ENCODE results near the gene USH2A. TPM values are rescaled to one million over a fixed set of nuclear protein-coding genes. Genes with fewer than 3 reads are reported as not detected.

The USH2A gene
- total and polyA plus RNA-seq, 5 donors from 2014 or later = not detected

DNA sequence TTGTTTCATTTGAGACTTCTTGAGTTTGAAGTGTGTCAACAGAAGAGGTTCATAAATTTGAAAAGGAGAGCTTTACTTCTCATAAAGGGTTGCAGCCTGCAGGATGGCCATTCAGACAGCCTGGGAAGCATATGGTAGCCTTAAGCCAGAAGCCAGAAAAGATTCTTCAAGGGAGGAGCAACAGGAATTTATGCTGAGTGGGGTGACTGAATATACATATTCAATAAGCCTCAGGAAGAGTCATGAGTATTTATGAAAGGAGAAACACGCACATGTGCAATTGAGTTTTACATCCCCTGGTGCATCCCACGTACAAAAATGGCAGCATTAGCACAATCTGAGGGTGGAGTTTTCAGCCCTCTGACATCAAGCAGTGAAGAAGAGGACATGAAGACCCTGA is 565.9 kb downstream of the USH2A start:
- DNase-seq (no peak), ATAC-seq (ENCODE audit: low read depth in 2 of 2) (no peak)
- H3K4me3 ChIP-seq (ENCODE audit: low read depth, low read length) = no peak overlapping the region
- H3K9me3 Mint-ChIP-seq = peaks cover 0 to 26% (median 13%) of the 10 kb centered on the region in 7 donors
- H3K4me1 Mint-ChIP-seq = no peaks in the 10 kb centered on the region
- H3K27me3 ChIP-seq (ENCODE audit: control insufficient read depth, insufficient read depth, low read length) = no peaks in the 10 kb centered on the region
- H3K36me3 Mint-ChIP-seq = no peaks in the 10 kb centered on the region
- no peaks in the 10 kb centered on the region for H3K9me3 ChIP-seq (ENCODE audit: control insufficient read depth in 2 of 2, low read length in 2 of 2)
- no peaks in the 10 kb centered on the region for H3K4me1 ChIP-seq (ENCODE audit: control insufficient read depth, insufficient read depth, low read length, poor library complexity, severe bottlenecking)
- H3K27ac ChIP-seq (ENCODE audit: insufficient read depth, low read length, poor library complexity, severe bottlenecking) = no peak overlapping the region
- H3K4me3 Mint-ChIP-seq = no peak overlapping the region
- no peaks in the 10 kb centered on the region for H3K27me3 Mint-ChIP-seq
- no peaks in the 10 kb centered on the region for H3K36me3 ChIP-seq (ENCODE audit: control insufficient read depth, insufficient read depth, low read length)
- H3K27ac Mint-ChIP-seq = no peak overlapping the region

DNA sequence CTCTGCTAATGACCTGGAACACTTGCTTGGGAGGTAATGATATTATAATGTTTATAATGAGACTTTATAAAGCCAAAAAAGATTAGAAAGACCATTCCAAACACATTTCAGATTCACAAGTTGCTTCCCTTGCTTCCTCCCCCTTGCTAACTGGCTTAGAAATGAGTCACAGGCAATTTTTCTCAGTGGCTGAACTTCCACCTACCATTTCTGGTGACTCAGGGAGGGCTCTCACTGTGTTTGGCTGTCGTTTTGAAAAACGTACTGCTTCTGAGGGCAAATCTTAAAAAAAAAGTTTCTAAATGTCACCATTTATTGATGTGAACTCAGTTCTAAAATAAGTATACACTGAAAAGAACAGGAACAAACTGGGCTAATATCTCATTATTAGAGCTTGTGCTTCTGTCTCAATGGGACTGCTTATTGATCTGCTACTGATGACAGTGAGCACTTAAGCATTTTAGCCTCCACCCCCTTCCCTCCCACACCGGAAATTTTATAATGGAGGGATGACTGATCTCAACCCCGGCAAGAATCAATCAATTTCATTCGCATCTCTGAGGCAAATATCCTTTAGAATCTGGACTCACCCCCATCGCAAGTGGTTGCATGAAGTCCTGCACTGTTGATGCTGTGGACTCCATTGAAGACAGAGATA is 577.9 kb downstream of the USH2A start:
- no peak overlapping the region for H3K27ac Mint-ChIP-seq
- Histone ChIP-seq H3K27me3 (ENCODE audit: control insufficient read depth, insufficient read depth, low read length) (no peaks in the 10 kb centered on the region), H3K27ac (ENCODE audit: insufficient read depth, low read length, poor library complexity, severe bottlenecking) (no peak overlapping the region), H3K9me3 (ENCODE audit: control insufficient read depth in 2 of 2, low read length in 2 of 2) (peaks cover 2 to 3% of the 10 kb centered on the region in 2 experiments), H3K36me3 (ENCODE audit: control insufficient read depth, insufficient read depth, low read length) (no peaks in the 10 kb centered on the region), H3K4me3 (ENCODE audit: low read depth, low read length) (no peak overlapping the region), H3K4me1 (ENCODE audit: control insufficient read depth, insufficient read depth, low read length, poor library complexity, severe bottlenecking) (no peaks in the 10 kb centered on the region)
- H3K27me3 Mint-ChIP-seq = no peaks in the 10 kb centered on the region
- DNase-seq (no peak), ATAC-seq (ENCODE audit: low read depth in 2 of 2) (no peak)
- H3K9me3 Mint-ChIP-seq = peaks cover 0 to 10% (median 6%) of the 10 kb centered on the region in 7 donors
- no peak overlapping the region for H3K4me3 Mint-ChIP-seq
- no peaks in the 10 kb centered on the region for H3K4me1 Mint-ChIP-seq
- no peaks in the 10 kb centered on the region for H3K36me3 Mint-ChIP-seq

DNA sequence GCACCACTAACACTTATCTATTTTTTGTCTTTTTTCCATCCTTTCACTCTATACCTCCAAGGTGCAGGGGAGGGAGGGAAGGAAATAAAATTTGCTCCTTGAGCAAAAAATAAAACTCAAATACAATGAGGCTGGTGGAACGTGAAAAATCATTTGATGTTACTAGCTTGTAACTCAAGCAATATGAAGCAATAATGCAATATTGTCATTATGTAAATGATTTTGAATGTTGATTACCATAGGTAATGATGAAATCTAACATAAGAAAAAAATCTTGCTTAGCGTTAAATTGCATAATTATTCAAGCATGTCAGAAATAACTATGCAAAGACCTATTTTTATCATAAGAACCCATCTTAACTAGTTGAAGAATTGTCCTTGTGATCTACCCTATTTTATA is 578.5 kb downstream of the USH2A start:
- Histone ChIP-seq H3K27ac (ENCODE audit: insufficient read depth, low read length, poor library complexity, severe bottlenecking) (no peak overlapping the region), H3K36me3 (ENCODE audit: control insufficient read depth, insufficient read depth, low read length) (no peaks in the 10 kb centered on the region), H3K27me3 (ENCODE audit: control insufficient read depth, insufficient read depth, low read length) (no peaks in the 10 kb centered on the region), H3K4me1 (ENCODE audit: control insufficient read depth, insufficient read depth, low read length, poor library complexity, severe bottlenecking) (no peaks in the 10 kb centered on the region), H3K9me3 (ENCODE audit: control insufficient read depth in 2 of 2, low read length in 2 of 2) (peaks cover 3 to 5% of the 10 kb centered on the region in 2 experiments), H3K4me3 (ENCODE audit: low read depth, low read length) (no peak overlapping the region)
- ATAC-seq (ENCODE audit: low read depth in 2 of 2) (no peak), DNase-seq (no peak)
- H3K36me3 Mint-ChIP-seq = no peaks in the 10 kb centered on the region
- H3K27me3 Mint-ChIP-seq = no peaks in the 10 kb centered on the region
- H3K4me3 Mint-ChIP-seq = no peak overlapping the region
- no peak overlapping the region for H3K27ac Mint-ChIP-seq
- H3K4me1 Mint-ChIP-seq = no peaks in the 10 kb centered on the region
- peaks cover 0 to 10% (median 6%) of the 10 kb centered on the region in 7 donors for H3K9me3 Mint-ChIP-seq

DNA sequence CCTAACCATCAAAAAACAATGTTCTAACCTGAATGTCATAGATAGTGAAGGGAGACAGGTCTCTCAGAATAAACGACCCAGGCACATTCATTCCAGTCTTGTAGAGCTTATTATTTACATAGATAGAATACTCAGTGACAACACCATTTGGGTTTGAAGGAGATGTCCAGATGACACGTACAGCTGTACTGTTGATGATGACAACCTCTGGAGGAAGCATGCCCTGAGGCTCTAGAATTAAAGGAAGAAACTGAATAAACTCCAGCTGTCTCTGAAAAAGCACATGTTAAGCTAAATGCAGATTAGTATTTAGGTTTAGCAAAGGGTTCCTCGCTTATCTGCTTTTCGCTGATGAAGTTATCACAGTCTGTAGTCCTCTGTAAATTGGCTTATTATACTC is 579.0 kb downstream of the USH2A start:
- Mint-ChIP-seq H3K27me3 (no peaks in the 10 kb centered on the region), H3K9me3 (peaks cover 0 to 10% (median 6%) of the 10 kb centered on the region in 7 donors), H3K27ac (no peak overlapping the region), H3K36me3 (no peaks in the 10 kb centered on the region), H3K4me1 (no peaks in the 10 kb centered on the region), H3K4me3 (no peak overlapping the region)
- ATAC-seq (ENCODE audit: low read depth in 2 of 2) = no peak
- Histone ChIP-seq H3K36me3 (ENCODE audit: control insufficient read depth, insufficient read depth, low read length) (no peaks in the 10 kb centered on the region), H3K9me3 (ENCODE audit: control insufficient read depth in 2 of 2, low read length in 2 of 2) (peaks cover 3 to 5% of the 10 kb centered on the region in 2 experiments), H3K4me1 (ENCODE audit: control insufficient read depth, insufficient read depth, low read length, poor library complexity, severe bottlenecking) (no peaks in the 10 kb centered on the region), H3K27me3 (ENCODE audit: control insufficient read depth, insufficient read depth, low read length) (no peaks in the 10 kb centered on the region), H3K4me3 (ENCODE audit: low read depth, low read length) (no peak overlapping the region), H3K27ac (ENCODE audit: insufficient read depth, low read length, poor library complexity, severe bottlenecking) (no peak overlapping the region)
- DNase-seq = no peak

GRCh38 chr1:215842905-215843304 is 580.3 kb downstream of the USH2A start:
- Mint-ChIP-seq H3K9me3 (peaks cover 0 to 10% (median 3%) of the 10 kb centered on the region in 7 donors), H3K27ac (no peak overlapping the region), H3K4me3 (no peak overlapping the region), H3K27me3 (no peaks in the 10 kb centered on the region), H3K36me3 (no peaks in the 10 kb centered on the region), H3K4me1 (no peaks in the 10 kb centered on the region)
- Histone ChIP-seq H3K36me3 (ENCODE audit: control insufficient read depth, insufficient read depth, low read length) (no peaks in the 10 kb centered on the region), H3K9me3 (ENCODE audit: control insufficient read depth in 2 of 2, low read length in 2 of 2) (peaks cover 0 to 5% of the 10 kb centered on the region in 2 experiments), H3K4me3 (ENCODE audit: low read depth, low read length) (no peak overlapping the region), H3K4me1 (ENCODE audit: control insufficient read depth, insufficient read depth, low read length, poor library complexity, severe bottlenecking) (no peaks in the 10 kb centered on the region), H3K27ac (ENCODE audit: insufficient read depth, low read length, poor library complexity, severe bottlenecking) (no peak overlapping the region), H3K27me3 (ENCODE audit: control insufficient read depth, insufficient read depth, low read length) (no peaks in the 10 kb centered on the region)
- ATAC-seq (ENCODE audit: low read depth in 2 of 2) (no peak), DNase-seq (no peak)

GRCh38 chr1:215835951-215836350 is 587.3 kb downstream of the USH2A start:
- Mint-ChIP-seq H3K27ac (no peak overlapping the region), H3K4me1 (no peaks in the 10 kb centered on the region), H3K27me3 (no peaks in the 10 kb centered on the region), H3K36me3 (no peaks in the 10 kb centered on the region), H3K4me3 (no peak overlapping the region), H3K9me3 (peaks cover 0 to 22% (median 8%) of the 10 kb centered on the region in 7 donors)
- DNase-seq (no peak), ATAC-seq (ENCODE audit: low read depth in 2 of 2) (no peak)
- no peaks in the 10 kb centered on the region for H3K27me3 ChIP-seq (ENCODE audit: control insufficient read depth, insufficient read depth, low read length)
- H3K27ac ChIP-seq (ENCODE audit: insufficient read depth, low read length, poor library complexity, severe bottlenecking) = no peak overlapping the region
- no peaks in the 10 kb centered on the region for H3K36me3 ChIP-seq (ENCODE audit: control insufficient read depth, insufficient read depth, low read length)
- H3K4me1 ChIP-seq (ENCODE audit: control insufficient read depth, insufficient read depth, low read length, poor library complexity, severe bottlenecking) = no peaks in the 10 kb centered on the region
- peaks cover 0 to 5% of the 10 kb centered on the region in 2 experiments for H3K9me3 ChIP-seq (ENCODE audit: control insufficient read depth in 2 of 2, low read length in 2 of 2)
- H3K4me3 ChIP-seq (ENCODE audit: low read depth, low read length) = no peak overlapping the region

GRCh38 chr1:215833941-215834729 is 589.1 kb downstream of the USH2A start:
- Histone ChIP-seq H3K27ac (ENCODE audit: insufficient read depth, low read length, poor library complexity, severe bottlenecking) (no peak overlapping the region), H3K4me1 (ENCODE audit: control insufficient read depth, insufficient read depth, low read length, poor library complexity, severe bottlenecking) (no peaks in the 10 kb centered on the region), H3K36me3 (ENCODE audit: control insufficient read depth, insufficient read depth, low read length) (no peaks in the 10 kb centered on the region), H3K4me3 (ENCODE audit: low read depth, low read length) (no peak overlapping the region), H3K9me3 (ENCODE audit: control insufficient read depth in 2 of 2, low read length in 2 of 2) (no peaks in the 10 kb centered on the region), H3K27me3 (ENCODE audit: control insufficient read depth, insufficient read depth, low read length) (no peaks in the 10 kb centered on the region)
- no peak overlapping the region for H3K27ac Mint-ChIP-seq
- H3K36me3 Mint-ChIP-seq = no peaks in the 10 kb centered on the region
- H3K4me1 Mint-ChIP-seq = peaks cover 0 to 4% (median 0%) of the 10 kb centered on the region in 4 donors
- H3K4me3 Mint-ChIP-seq = no peak overlapping the region
- no peak for DNase-seq
- no peak for ATAC-seq (ENCODE audit: low read depth in 2 of 2)
- H3K9me3 Mint-ChIP-seq = peaks cover 0 to 37% (median 8%) of the 10 kb centered on the region in 7 donors
- H3K27me3 Mint-ChIP-seq = no peaks in the 10 kb centered on the region

All from CD4-positive, CD25-positive, alpha-beta regulatory T cell (primary cell).